ENCODE measurements around the gene SNRNP25. TPM values are rescaled to one million over a fixed set of nuclear protein-coding genes. Genes with fewer than 3 reads are reported as not detected.

The SNRNP25 gene
- total and polyA plus RNA-seq, 2 experiments from 2014 or later, result 44.7 to 123 TPM

DNA sequence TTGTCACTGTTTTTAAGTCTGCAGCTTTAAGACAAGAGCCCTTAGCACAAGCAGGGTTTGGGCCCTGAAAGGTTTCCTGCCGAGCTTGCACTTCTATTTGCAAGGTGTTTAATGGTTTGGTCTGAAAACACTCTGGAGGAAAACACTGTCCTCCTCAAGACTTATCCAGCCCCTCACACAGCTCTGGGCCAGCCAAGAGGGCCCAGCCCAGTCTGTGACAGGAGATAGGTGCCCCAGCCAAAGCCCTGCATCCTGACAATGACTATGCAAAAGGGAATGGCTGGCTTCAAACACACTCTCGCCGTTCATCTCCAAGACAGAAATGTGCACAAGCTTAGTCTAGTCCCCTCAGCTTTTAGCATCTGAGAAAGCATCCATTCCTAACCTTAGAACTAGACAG lies 51.3 kb downstream of the SNRNP25 start:
- H3K36me3 ChIP-seq, result peaks cover 5% of the 10 kb centered on the region
- H3K9me3 ChIP-seq (ENCODE audit: low read depth), result no peaks in the 10 kb centered on the region

DNA sequence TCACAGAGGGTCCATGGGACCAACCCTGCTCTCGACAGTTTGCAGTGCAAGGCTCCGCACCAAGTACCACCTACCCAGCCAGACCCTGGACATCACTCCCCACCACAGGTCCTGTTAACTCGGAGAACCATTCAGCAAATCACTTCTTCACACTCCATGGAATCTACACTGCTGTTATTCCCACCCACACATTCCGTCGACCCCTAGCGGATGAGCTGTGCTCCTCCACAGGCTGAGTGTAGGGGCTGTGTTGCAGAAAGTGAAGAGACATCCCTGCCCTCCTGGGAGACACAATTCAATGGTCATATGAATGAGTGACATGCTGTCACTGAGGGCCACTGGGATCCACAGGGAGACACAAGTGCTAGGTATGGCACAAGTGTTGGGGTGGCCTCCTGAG lies 51.9 kb downstream of the SNRNP25 start:
- Histone ChIP-seq H3K9me3 (ENCODE audit: low read depth) (no peaks in the 10 kb centered on the region), H3K36me3 (peaks cover 8% of the 10 kb centered on the region), H3K27ac (no peak overlapping the region), H3K27me3 (no peaks in the 10 kb centered on the region), H3K4me1 (ENCODE audit: low read depth) (no peaks in the 10 kb centered on the region), H3K4me3 (no peak overlapping the region)
- DNase-seq (ENCODE audit: low read depth in 1 of 2, low spot score in 1 of 2), result no peak
- TF ChIP-seq, protein P1, sequence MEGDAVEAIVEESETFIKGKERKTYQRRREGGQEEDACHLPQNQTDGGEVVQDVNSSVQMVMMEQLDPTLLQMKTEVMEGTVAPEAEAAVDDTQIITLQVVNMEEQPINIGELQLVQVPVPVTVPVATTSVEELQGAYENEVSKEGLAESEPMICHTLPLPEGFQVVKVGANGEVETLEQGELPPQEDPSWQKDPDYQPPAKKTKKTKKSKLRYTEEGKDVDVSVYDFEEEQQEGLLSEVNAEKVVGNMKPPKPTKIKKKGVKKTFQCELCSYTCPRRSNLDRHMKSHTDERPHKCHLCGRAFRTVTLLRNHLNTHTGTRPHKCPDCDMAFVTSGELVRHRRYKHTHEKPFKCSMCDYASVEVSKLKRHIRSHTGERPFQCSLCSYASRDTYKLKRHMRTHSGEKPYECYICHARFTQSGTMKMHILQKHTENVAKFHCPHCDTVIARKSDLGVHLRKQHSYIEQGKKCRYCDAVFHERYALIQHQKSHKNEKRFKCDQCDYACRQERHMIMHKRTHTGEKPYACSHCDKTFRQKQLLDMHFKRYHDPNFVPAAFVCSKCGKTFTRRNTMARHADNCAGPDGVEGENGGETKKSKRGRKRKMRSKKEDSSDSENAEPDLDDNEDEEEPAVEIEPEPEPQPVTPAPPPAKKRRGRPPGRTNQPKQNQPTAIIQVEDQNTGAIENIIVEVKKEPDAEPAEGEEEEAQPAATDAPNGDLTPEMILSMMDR (IDR thresholded peaks at IDR 0.05; ENCODE audit: low read depth, low read length), result no peak

More for the DNA sequence above, 51.3 kb downstream of the SNRNP25 start:
- H3K27ac ChIP-seq, result no peak overlapping the region
- H3K4me3 ChIP-seq, result no peak overlapping the region
- TF ChIP-seq, protein P1 (IDR thresholded peaks at IDR 0.05; ENCODE audit: low read depth, low read length), result no peak
- H3K27me3 ChIP-seq, result no peaks in the 10 kb centered on the region
- no peaks in the 10 kb centered on the region for H3K4me1 ChIP-seq (ENCODE audit: low read depth)
- DNase-seq (ENCODE audit: low read depth in 1 of 2, low spot score in 1 of 2), result no peak

DNA sequence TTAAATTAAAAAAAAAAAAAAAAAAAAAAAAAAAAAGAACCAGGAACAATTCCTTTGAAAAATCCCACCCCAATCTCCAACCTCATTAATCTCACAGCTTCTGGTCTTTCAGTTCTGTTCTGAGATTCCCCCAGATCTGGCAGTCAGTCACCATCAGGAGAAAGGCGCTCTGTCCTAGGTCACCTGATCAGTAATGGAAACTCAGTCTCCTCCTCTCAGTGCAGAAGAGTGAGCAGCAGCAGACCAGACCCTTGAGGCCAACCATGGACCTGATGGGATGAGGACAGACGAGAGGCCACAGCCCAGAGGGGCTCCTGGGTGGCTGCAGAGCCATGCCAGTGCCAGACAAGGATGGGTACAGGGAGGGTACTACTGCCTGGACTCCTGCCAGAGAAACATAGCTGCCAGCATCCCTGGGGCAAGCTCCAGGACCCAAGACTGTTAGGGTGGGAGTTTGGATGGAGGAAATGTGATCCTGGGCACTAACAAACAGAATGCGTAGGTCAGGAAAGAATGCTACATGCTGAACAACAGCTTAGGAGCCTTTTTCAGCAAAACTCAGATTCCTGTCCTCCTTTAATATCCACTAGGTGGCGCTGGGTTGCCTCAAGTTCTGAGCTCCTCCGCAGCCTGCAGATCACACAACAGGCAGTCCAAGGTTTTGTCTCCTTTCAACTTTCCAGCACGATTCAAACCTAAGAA lies 53.1 kb downstream of the SNRNP25 start:
- TF ChIP-seq, protein P1 (IDR thresholded peaks at IDR 0.05; ENCODE audit: low read depth, low read length), result peak; percentile 81
- DNase-seq (ENCODE audit: low read depth in 1 of 2, low spot score in 1 of 2), result peak; percentile 86 to 91
- Histone ChIP-seq H3K27me3 (no peaks in the 10 kb centered on the region), H3K4me3 (no peak overlapping the region), H3K4me1 (ENCODE audit: low read depth) (no peaks in the 10 kb centered on the region), H3K27ac (no peak overlapping the region), H3K9me3 (ENCODE audit: low read depth) (no peaks in the 10 kb centered on the region), H3K36me3 (peaks cover 10% of the 10 kb centered on the region)

Other genes with a start within 250 kb of the SNRNP25 start
- gene POLR3K, start 220 bp upstream of the SNRNP25 start, total RNA-seq, result 6.7 and 7.1 TPM in 2 replicates
- gene POLR3K, start 220 bp upstream of the SNRNP25 start, polyA plus RNA-seq, result 28.7 and 29.6 TPM in 2 replicates
- 27.2 and 28.2 TPM in 2 replicates for gene RHBDF1, start 18.8 kb downstream of the SNRNP25 start, total RNA-seq
- 27.9 and 38.2 TPM in 2 replicates for gene RHBDF1, start 18.8 kb downstream of the SNRNP25 start, polyA plus RNA-seq
- gene MPG, start 24.4 kb downstream of the SNRNP25 start, total RNA-seq, result 90.2 and 135 TPM in 2 replicates
- 78.2 and 93.7 TPM in 2 replicates for gene MPG, start 24.4 kb downstream of the SNRNP25 start, polyA plus RNA-seq
- gene NPRL3, start 84.8 kb downstream of the SNRNP25 start, total RNA-seq, result 20.9 and 24.3 TPM in 2 replicates
- gene NPRL3, start 84.8 kb downstream of the SNRNP25 start, polyA plus RNA-seq, result 36.8 and 38.8 TPM in 2 replicates
- not detected in 2 replicates for gene HBZ, start 98.8 kb downstream of the SNRNP25 start, total RNA-seq
- gene HBZ, start 98.8 kb downstream of the SNRNP25 start, polyA plus RNA-seq, result not detected in 2 replicates
- gene HBM, start 112.2 kb downstream of the SNRNP25 start, total RNA-seq, result not detected in 2 replicates
- gene HBM, start 112.2 kb downstream of the SNRNP25 start, polyA plus RNA-seq, result not detected in 2 replicates
- gene HBA2, start 119.0 kb downstream of the SNRNP25 start, total RNA-seq, result 1.3 TPM in 1 of 2 replicates, not detected in the other
- 0.52 TPM in 1 of 2 replicates, not detected in the other for gene HBA2, start 119.0 kb downstream of the SNRNP25 start, polyA plus RNA-seq
- 0.42 TPM in 1 of 2 replicates, not detected in the other for gene HBA1, start 122.9 kb downstream of the SNRNP25 start, total RNA-seq
- 1.8 TPM in 1 of 2 replicates, not detected in the other for gene HBA1, start 122.9 kb downstream of the SNRNP25 start, polyA plus RNA-seq
- gene HBQ1, start 126.6 kb downstream of the SNRNP25 start, total RNA-seq, result 2.0 and 3.7 TPM in 2 replicates
- 0.76 and 4.0 TPM in 2 replicates for gene HBQ1, start 126.6 kb downstream of the SNRNP25 start, polyA plus RNA-seq
- 94.5 and 158 TPM in 2 replicates for gene LUC7L, start 175.6 kb downstream of the SNRNP25 start, total RNA-seq
- gene LUC7L, start 175.6 kb downstream of the SNRNP25 start, polyA plus RNA-seq, result 91.0 and 105 TPM in 2 replicates
- gene FAM234A, start 181.0 kb downstream of the SNRNP25 start, total RNA-seq, result 128 and 136 TPM in 2 replicates
- gene FAM234A, start 181.0 kb downstream of the SNRNP25 start, polyA plus RNA-seq, result 160 and 164 TPM in 2 replicates
- gene RGS11, start 222.1 kb downstream of the SNRNP25 start, total RNA-seq, result 6.6 and 14.8 TPM in 2 replicates
- 12.0 and 17.0 TPM in 2 replicates for gene RGS11, start 222.1 kb downstream of the SNRNP25 start, polyA plus RNA-seq
- gene ARHGDIG, start 226.8 kb downstream of the SNRNP25 start, total RNA-seq, result 5.8 and 6.5 TPM in 2 replicates
- 3.1 and 9.6 TPM in 2 replicates for gene ARHGDIG, start 226.8 kb downstream of the SNRNP25 start, polyA plus RNA-seq
- gene PDIA2, start 229.3 kb downstream of the SNRNP25 start, total RNA-seq, result 0.78 and 3.2 TPM in 2 replicates
- 1.7 and 4.6 TPM in 2 replicates for gene PDIA2, start 229.3 kb downstream of the SNRNP25 start, polyA plus RNA-seq